Kidney (tissue), 14 donors: ENCODE data around the gene SLC12A1. TPM values are rescaled to one million over a fixed set of nuclear protein-coding genes. Genes with fewer than 3 reads are reported as not detected.
A peak's percentile ranks its signal among the peaks of the same experiment; 100 is the strongest.

Source experiments
- DNase-seq, 5 donors: peaks; one replicate each; pipeline ENCODE4 v3.0.0-alpha.2; 2013 to 2020
- FAIRE-seq: peaks from 2 replicates; lab custom pipeline; 2012; peaks lifted over from hg19 to GRCh38; lab: Jason Lieb, UNC
- H3K27ac ChIP-seq, 2 donors: one replicate each; pipeline ENCODE4 v1.7.0; 2013; ENCODE audit warnings: low read depth in 2 of 2, low read length in 2 of 2, inconsistent platforms in 1 of 2
- H3K27me3 ChIP-seq: one replicate; pipeline ENCODE4 v1.7.1; 2013; ENCODE audit warnings: low read length, inconsistent platforms; ENCODE audit not compliant: control insufficient read depth, insufficient read depth
- H3K36me3 ChIP-seq, 3 donors: one replicate each; pipeline versions ENCODE4 v1.7.0 to v1.7.1; 2013; ENCODE audit warnings: low read length in 3 of 3, control low read depth in 1 of 3, inconsistent platforms in 1 of 3; ENCODE audit not compliant: insufficient read depth in 3 of 3, control insufficient read depth in 2 of 3
- H3K4me1 ChIP-seq, 3 donors: one replicate each; pipeline versions ENCODE4 v1.7.0 to v1.7.1; 2013; ENCODE audit warnings: low read length in 3 of 3, inconsistent platforms in 1 of 3, low read depth in 1 of 3; ENCODE audit not compliant: control insufficient read depth in 2 of 3, insufficient read depth in 2 of 3
- H3K4me3 ChIP-seq, 3 donors: one replicate each; pipeline versions ENCODE4 v1.7.0 to v1.8.1; 2013; ENCODE audit warnings: low read length in 3 of 3, control low read depth in 1 of 3, inconsistent platforms in 1 of 3
- H3K9ac ChIP-seq, 3 donors: one replicate each; pipeline versions ENCODE4 v1.7.0 to v1.7.1; 2013; ENCODE audit warnings: low read length in 3 of 3, control low read depth in 1 of 3, inconsistent platforms in 1 of 3
- H3K9me3 ChIP-seq, 3 donors: one replicate each; pipeline versions ENCODE4 v1.7.0 to v1.7.1; 2013; ENCODE audit warnings: low read length in 3 of 3, control low read depth in 1 of 3, inconsistent platforms in 1 of 3; ENCODE audit not compliant: control insufficient read depth in 2 of 3, insufficient read depth in 1 of 3
- CTCF ChIP-seq: IDR thresholded peaks from 3 replicates; pipeline ENCODE4 v1.5.1; 2012; ENCODE audit warnings: mild to moderate bottlenecking, moderate library complexity, borderline replicate concordance; ENCODE audit not compliant: insufficient read depth; ENCODE audit errors: extremely low read depth
- intact Hi-C: fragments of 100-400 bp; cut with DNase I; formaldehyde crosslinking; loops from one replicate; pipeline ENCODE4 v1.11.1; 2022
- polyA plus RNA-seq: library from polyadenylated mRNA; stranded (reverse); fragments of 350-450 nt; fragmentation: Illumina TruSeq; extraction: RNeasy Lipid Tissue Mini Kit (QIAGEN cat#74804); gene quantifications from one replicate; pipeline ENCODE4 v1.2.3, GENCODE V29; 2014; ENCODE audit warnings: low read depth, low replicate concordance; ENCODE audit not compliant: insufficient read depth
- total RNA-seq: library from RNA; stranded (reverse); fragmentation: NEBNext Ultra II Directional; extraction: Animal tissue kit (Norgen Biotek cat#: 25700); gene quantifications from one replicate; pipeline ENCODE4 v1.2.1, GENCODE V29; 2021
- donor health status: control.
- donor health status: control.
- donor health status: control.
- donor health status: control.
- donor health status: control.
- donor health status: DM: yes; HTN: yes; CAD: no.
- donor health status: Normal renal cell carcinoma (clear cell type).

The SLC12A1 gene
- total and polyA plus RNA-seq, 2 donors from 2014 or later = 201 to 370 TPM

GRCh38 chr15:48332642-48333034 lies 126.5 kb downstream of the SLC12A1 start:
- FAIRE-seq (no peak), DNase-seq (peak in 1 of 5 donors; percentile 3)
- peaks cover 0 to 11% (median 6%) of the 10 kb centered on the region in 3 donors for H3K4me1 ChIP-seq
- H3K36me3 ChIP-seq = peaks cover 4 to 16% (median 11%) of the 10 kb centered on the region in 3 donors
- peak overlapping the region in 1 of 3 donors; percentile 1 for H3K9ac ChIP-seq
- H3K27me3 ChIP-seq = no peaks in the 10 kb centered on the region
- peak overlapping the region in 2 of 3 donors; percentile 63 to 85 for H3K4me3 ChIP-seq
- H3K9me3 ChIP-seq = no peaks in the 10 kb centered on the region
- H3K27ac ChIP-seq = no peak overlapping the region
- intact Hi-C loops = no loop called here
- no peak for TF ChIP-seq CTCF

- Histone ChIP-seq H3K27ac (no peak overlapping the region), H3K27me3 (no peaks in the 10 kb centered on the region), H3K9ac (no peak overlapping the region), H3K4me1 (peaks cover 0 to 11% (median 6%) of the 10 kb centered on the region in 3 donors), H3K36me3 (peaks cover 4 to 16% (median 11%) of the 10 kb centered on the region in 3 donors), H3K4me3 (no peak overlapping the region), H3K9me3 (no peaks in the 10 kb centered on the region)
- peak in 1 of 5 donors; percentile 5 for DNase-seq
- FAIRE-seq = no peak
- TF ChIP-seq CTCF = no peak
- intact Hi-C loops = no loop called here
Observed at GRCh38 chr15:48333540-48333939, 127.4 kb downstream of the SLC12A1 start.

GRCh38 chr15:48334260-48334659 lies 128.2 kb downstream of the SLC12A1 start:
- H3K4me3 ChIP-seq = no peak overlapping the region
- H3K4me1 ChIP-seq = peaks cover 0 to 11% (median 6%) of the 10 kb centered on the region in 3 donors
- no peak for FAIRE-seq
- H3K36me3 ChIP-seq = peaks cover 4 to 16% (median 11%) of the 10 kb centered on the region in 3 donors
- TF ChIP-seq CTCF = no peak
- intact Hi-C loops = no loop called here
- H3K9me3 ChIP-seq = no peaks in the 10 kb centered on the region
- no peak overlapping the region for H3K27ac ChIP-seq
- H3K9ac ChIP-seq = no peak overlapping the region
- H3K27me3 ChIP-seq = no peaks in the 10 kb centered on the region
- DNase-seq = no peak

GRCh38 chr15:48336940-48337339 lies 130.8 kb downstream of the SLC12A1 start:
- FAIRE-seq = no peak
- Histone ChIP-seq H3K4me3 (no peak overlapping the region), H3K27me3 (no peaks in the 10 kb centered on the region), H3K36me3 (peaks cover 4 to 24% (median 11%) of the 10 kb centered on the region in 3 donors), H3K9ac (no peak overlapping the region), H3K9me3 (no peaks in the 10 kb centered on the region), H3K27ac (no peak overlapping the region), H3K4me1 (peaks cover 0 to 7% (median 0%) of the 10 kb centered on the region in 3 donors)
- TF ChIP-seq CTCF = no peak
- intact Hi-C loops = no loop called here
- DNase-seq = peak in 1 of 5 donors; percentile 35
